RKO (cell line): ENCODE results near the gene S100A2.
"Not testable (repeated sequence)": the region's sequence is repeated elsewhere in the genome, so short reads cannot be mapped to it uniquely, and the experiment has no call there.

Source experiments
- DNase-seq: peaks from one replicate; pipeline ENCODE4 v3.0.0-alpha.2; 2016; ENCODE audit warnings: low spot score

Gene S100A2

DNA sequence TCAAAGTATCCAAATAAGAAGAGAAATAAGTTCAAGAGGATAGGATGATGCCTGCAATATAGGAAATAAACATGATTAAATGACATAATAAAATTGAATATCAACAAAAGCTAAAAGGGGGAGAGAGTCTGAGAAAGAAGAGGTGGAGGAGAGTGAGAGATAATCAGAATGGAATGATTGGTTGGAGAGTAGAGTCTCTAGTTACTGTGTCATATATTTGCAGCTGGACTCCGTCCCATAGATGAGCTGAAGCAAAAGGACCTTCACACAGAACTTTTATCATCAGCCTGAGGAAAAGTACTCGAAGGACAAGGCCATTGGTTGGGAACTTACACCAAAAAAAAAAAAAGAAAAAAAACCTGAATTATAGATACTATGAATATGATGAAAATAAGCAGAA lies 22.8 kb upstream of the S100A2 start:
- no peak for DNase-seq

- not testable (repeated sequence) for DNase-seq
Measured at GRCh38 chr1:153588033-153588432, 22.4 kb upstream of the S100A2 start.

DNA sequence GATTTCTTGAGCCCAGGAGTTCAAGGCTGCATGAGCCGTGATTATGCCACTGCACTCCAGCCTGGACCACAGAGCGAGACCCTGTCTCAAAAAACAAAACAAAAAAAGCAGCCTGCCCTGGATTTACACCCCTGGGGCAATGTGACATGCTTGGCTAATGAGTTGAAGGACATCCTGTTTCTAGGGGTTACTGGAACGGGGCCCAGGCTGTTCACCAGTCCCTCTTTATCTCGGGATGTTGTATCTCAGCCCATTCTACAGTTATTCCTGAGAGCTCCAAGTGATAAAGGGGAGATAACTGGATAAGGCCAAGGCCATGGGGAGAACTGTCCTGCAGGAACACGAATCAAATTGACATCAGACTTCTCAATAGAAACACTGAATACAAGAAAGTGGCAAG lies 21.7 kb upstream of the S100A2 start:
- DNase-seq: no peak

- no peak for DNase-seq
Measured at GRCh38 chr1:153586347-153586746, 20.7 kb upstream of the S100A2 start.

GRCh38 chr1:153585006-153585405 lies 19.4 kb upstream of the S100A2 start:
- no peak for DNase-seq

DNA sequence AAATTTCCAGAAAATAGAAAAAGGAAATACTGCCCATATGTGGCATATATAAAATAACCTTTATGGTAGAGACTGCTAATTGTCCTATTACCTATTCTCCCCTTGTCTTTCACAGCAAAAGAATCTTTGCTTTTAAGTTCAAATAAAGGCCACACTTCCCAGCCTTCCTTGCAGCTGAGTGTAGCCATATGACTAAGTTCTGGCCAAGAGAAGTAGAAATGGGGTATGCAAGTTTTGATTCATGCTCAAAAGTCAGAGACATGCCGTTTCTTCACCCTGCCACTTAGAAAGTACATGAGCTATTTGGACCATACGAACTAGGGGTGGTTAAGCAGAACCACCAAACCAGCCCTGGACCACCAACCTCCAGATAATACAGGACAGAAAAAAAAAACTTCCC lies 18.3 kb upstream of the S100A2 start:
- no peak for DNase-seq

DNA sequence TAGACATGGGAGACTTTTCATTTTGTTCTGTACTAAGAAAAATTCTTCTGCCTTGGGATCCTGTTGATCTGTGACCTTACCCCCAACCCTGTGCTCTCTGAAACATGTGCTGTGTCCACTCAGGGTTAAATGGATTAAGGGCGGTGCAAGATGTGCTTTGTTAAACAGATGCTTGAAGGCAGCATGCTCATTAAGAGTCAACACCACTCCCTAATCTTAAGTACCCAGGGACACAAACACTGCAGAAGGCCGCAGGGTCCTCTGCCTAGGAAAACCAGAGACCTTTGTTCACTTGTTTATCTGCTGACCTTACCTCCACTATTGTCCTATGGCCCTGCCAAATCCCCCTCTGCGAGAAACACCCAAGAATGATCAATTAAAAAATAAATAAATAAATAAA lies 17.9 kb upstream of the S100A2 start:
- not testable (repeated sequence) for DNase-seq

GRCh38 chr1:153582836-153583235 lies 17.2 kb upstream of the S100A2 start:
- DNase-seq: not testable (repeated sequence)

DNA sequence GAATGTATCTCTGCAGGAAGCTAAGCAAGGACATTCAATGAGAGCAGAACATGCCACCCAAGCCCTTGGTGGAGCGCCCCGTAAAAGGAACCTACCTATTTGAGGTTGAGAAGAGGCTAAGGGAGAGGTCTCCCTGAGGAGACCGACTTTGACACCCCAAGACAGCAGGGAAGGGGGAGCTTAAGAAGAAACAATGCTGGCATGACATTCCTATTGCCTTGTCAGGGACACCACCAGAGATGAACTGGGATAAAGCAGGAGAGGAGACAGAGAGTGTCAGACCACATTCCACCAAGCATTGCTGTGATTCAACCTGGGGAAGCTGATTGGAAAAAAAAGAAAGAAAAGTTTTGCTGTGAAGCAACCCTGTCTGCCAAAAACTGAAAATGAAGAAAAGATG lies 13.3 kb upstream of the S100A2 start:
- DNase-seq: no peak

DNA sequence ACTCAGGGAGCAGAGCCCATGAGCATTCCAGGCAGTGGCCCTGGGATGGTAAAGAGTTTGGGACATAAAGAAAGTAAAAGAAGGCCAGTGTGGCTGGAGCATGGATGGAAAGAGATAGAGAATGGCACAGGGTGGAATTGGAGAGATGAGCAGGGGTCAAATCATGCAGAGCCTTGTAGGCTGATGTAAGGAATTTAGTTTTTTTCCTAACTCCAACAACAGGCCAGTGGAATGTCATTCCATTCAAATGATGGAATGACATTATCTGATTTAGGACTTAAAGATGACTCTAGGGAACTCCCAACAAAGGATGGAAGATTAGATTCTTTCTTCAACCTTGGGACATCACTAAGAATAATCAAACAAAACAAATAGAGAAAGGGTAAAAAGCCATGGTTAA lies 12.8 kb upstream of the S100A2 start:
- no peak for DNase-seq

- no peak for DNase-seq
Measured at GRCh38 chr1:153577624-153578051, 12.0 kb upstream of the S100A2 start.

- no peak for DNase-seq
Measured at GRCh38 chr1:153577138-153577537, 11.5 kb upstream of the S100A2 start.

DNA sequence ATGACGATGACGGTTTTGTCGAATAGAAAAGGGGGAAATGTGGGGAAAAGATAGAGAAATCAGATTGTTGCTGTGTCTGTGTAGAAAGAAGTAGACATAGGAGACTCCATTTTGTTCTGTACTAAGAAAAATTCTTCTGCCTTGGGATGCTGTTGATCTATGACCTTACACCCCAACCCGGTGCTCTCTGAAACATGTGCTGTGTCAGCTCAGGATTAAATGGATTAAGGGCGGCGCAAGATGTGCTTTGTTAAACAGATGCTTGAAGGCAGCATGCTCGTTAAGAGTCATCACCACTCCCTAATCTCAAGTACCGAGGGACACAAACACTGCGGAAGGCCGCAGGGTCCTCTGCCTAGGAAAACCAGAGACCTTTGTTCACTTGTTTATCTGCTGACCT lies 9.9 kb upstream of the S100A2 start:
- not testable (repeated sequence) for DNase-seq

DNA sequence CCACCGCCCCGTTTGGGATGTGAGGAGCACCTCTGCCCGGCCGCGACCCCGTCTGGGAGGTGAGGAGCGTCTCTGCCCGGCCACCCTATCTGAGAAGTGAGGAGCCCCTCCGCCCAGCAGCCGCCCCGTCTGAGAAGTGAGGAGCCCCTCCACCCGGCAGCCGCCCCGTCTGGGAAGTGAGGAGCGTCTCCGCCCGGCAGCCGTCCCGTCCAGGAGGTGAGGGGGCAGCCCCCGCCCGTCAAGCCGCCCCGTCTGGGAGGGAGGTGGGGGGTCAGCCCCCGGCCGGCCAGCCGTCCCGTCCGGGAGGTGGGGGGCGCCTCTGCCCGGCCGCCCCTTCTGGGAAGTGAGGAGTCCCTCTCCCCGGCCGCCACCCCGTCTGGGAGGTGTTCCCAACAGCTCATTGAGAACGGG lies 9.4 kb upstream of the S100A2 start:
- DNase-seq: not testable (repeated sequence)

DNA sequence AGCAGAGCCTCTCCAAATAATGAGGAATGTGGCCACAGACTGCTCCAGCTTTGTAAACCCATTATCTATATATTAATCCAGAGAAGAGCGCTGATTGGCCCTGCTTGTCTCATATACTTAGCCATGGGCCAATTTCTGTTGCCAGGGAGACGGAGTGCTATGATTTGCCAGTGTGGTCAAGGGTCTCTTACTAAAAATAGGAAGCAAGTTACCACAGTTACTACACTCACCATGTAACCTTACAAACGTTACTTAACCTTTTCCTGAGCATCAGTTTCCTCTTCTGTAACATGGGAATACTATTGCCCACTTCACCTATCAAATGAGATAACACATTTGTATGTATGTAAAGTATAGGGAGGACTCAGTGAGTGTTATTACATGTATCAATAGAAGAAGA lies 7.7 kb upstream of the S100A2 start:
- DNase-seq: no peak

DNA sequence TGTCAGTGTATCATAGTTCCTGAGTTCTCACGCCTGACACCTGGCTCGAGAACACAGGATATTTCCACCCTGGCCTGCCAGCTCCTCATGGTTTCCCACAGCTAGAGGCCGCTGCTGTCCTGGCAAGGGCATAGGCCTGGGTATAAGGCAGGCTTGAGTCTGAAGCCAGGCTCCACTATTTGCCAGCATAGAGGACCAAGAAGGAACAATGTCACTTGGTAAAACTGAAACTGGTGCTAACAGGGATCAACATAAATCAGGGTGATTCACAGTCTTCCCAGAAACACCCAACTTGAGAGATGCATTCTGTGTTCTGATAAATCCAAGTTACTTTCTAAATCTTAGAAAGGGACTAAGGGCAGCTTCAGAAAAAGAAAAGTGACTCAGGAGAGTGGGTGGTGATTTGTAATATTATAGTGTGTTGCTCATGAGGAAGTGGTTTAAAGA lies 6.9 kb upstream of the S100A2 start:
- peak; percentile 93 for DNase-seq

DNA sequence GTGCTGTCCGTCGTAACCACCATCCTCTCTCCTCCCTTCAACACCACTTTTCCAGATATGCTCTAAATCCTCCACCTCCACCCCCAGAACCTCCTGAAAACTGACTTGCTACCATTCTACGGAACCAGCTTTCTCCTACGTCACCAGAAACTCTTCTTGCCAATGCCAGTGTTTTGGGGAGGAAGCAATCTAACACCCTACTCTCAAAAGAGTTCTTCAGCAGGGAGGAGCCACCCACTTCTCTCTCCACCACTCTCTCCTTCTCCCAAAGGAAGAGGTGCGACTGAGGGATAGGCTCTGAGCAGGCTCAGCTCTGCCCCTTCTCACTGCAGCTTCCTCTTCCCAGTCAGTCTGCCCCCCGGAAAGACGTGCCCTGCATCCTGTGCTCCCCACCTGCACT lies 6.1 kb upstream of the S100A2 start:
- no peak for DNase-seq

DNA sequence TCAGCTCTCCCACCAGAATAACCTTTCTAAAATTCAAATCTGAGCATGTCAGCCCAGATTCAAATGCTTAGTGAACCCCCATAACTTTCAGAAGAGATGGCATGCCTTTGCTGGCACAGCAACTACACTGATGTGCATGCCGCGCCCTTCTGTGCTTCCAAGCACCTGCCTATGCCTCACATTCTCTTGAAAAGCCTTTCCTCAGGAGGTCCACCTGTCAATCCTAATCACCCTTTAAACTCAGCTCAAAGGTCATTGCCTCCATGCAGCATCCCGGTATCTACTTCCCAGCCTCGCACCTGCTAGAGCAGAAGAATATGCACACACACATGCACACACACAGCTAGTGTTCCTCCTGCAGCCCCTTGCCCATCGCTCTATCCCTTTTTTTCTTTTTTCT lies 5.2 kb upstream of the S100A2 start:
- DNase-seq: no peak

DNA sequence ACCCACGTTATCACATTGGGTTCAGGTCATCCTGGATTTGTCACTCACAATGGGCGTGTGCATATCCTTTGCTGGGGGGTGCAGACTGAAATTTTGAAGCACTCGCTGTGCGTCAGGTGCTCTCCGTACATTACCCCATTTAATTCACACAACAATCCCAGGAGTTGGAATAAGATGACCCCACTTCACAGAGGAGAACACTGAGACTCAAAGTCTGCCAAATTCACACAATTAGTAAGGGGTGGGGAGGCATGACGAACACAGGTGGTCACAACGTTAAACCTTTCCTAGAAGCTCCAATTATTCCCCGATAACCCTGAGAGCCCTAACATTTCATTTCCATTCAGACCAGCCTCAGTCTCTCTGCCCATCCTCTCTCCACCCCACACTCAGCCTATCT lies 3.8 kb upstream of the S100A2 start:
- no peak for DNase-seq

GRCh38 chr1:153568367-153569099 lies 2.9 kb upstream of the S100A2 start:
- DNase-seq: peak; percentile 95

GRCh38 chr1:153567621-153568366 lies 2.1 kb upstream of the S100A2 start:
- peak; percentile 95 for DNase-seq

DNA sequence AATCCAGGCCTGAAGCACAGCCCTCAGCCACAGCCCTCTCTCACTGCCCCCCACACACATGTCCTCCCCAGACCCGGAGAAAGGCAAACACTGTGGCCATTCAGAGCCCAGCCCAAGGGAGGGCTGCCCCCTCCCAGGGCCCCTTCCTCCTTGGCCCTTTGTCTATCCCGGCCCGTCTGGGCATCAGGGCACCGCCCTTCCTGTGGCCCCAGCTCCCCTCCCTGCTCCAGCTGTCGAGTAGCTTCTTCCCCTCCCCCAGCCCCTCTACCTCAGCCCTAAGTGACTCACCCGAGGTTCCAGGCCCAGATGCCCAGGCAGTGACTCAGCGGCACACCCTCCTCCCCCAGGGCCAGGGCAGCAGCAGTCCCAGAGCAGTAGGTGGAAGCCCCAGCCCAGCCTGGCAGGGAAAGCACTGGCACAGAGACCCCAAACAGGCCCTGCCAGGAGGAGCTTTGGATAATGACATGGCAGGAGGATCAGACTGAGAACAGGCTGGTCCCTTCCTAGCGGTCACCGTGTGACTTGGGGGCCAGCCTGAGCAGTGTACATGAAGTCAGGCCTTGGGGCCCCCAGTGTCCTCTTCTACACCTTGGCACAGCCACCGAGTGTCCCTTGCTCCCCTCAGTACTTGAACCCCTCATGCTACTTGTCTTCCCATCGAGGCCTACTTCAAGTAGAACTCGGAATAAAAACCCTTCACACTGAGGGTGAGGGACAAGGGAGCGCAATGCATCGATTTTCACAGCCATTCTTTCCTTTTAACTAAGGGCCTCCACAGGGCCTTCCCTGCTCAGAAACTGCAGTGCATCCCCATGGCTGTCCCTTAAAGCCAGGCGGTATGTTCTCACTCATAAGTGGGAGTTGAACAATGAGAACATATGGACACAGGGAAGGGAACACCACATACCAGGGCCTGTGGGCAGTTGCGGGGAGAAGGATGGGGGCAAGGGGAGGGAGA lies 1.0 kb upstream of the S100A2 start:
- peak; percentile 99 for DNase-seq
